Effector CD8-positive, alpha-beta T cell (primary cell): ENCODE measurements around the gene SSTR4.

ENCODE experiments used
- DNase-seq: peaks from one replicate; lab custom pipeline; 2025; lab: John Stamatoyannopoulos, UW

The SSTR4 gene

DNA sequence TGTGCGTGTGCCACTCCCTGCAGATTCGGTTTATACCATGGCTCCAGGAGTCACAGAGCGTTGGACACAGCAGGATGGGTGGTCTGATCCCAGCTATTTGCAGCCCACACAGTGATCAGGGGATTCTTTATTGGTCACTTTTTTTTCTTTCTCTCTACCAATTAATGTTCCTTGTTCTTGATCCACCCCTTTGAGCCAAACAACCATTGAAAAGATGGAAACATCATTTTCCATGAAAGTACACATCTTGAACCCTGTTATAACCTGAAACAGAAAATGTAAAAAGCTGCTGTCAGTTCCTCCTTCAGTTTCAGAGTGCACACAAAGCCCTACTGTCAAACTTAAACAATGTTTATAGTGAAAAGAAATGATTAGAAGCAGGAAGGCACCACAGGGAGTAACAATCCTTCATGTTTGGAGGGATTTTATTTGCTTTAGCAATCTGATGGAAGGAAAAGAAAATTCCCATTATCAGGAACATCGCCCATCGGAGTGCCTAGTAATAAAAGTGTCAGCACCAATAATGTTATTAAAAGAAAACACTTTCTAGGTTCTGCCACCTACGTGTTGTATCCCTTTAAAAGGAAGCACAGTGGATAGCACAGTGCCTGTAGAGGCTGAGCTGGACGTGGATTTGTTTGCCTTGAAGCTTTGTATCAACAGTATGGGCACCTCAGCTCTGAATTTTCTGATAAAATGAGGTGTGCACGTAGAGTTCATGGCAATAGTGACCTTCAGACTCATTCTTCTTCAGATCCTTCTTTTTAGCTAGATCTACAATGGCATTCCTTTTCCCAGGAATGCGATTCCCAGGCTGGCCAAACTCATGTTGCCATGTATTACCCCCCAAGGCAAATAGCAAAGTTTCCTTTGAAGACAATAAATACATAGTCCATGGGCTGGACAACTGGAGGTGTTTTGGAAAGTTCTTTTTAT, 30.4 kb downstream of the SSTR4 start:
- DNase-seq = no peak

DNA sequence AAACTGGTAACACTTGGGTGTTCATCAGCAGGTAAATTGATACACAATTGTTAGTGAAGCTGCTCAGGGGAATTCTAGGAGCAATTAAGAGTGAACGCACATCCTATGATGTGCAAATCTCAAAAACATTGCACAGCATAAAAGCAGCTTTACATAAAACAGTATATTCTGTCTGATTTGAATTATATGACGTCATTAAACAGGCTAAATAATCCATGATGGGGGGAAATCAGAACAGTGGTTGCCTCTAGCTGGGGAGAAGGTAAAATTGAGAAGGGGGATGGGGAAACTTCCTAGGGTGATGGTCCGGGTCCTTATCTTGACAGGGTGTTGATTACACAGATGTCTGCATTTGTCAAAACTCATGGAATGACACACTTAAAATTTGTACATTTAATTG, 31.7 kb downstream of the SSTR4 start:
- DNase-seq = no peak

GRCh38 chr20:23068283-23068682, 33.2 kb downstream of the SSTR4 start:
- DNase-seq = no peak

- DNase-seq = no peak
Measured at GRCh38 chr20:23069108-23069507, 34.0 kb downstream of the SSTR4 start.

DNA sequence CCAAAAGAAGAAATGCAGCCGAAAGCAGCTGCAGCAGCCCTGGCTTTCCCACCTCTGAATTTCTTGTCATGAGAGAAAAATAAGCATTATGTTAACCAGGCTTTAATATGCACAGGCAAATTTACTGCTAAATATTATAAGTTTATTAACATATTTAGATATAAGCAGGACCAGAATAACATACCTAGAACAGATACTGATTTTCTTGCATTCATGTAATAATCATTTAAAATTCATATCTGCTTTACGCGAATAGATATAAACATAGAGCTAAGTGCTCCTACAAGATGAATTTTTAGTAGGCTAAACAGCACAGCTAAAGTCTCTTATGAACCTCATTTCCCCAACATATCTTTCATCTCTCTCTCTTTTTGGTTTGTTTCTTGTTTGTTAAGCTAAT, 36.3 kb downstream of the SSTR4 start:
- DNase-seq = no peak

DNA sequence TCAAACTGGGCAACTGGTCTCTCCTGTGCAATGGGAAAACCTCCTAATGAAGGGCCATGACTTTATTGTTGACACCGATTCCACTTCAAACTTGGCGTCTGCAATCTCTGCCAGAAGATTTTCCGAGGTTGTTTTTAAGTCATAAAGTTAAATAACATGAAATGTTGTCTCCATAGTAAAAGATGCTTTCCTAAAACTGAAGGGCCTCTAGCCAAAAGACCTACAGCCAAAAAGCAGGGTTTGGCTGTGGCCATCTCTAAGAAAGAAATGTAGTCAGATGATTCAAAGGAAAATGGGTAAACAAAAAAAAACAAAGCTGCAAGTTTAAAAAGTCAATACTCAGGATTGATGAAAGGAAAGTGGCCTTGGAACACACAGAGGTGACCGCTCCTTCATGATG, 36.9 kb downstream of the SSTR4 start:
- no peak for DNase-seq

DNA sequence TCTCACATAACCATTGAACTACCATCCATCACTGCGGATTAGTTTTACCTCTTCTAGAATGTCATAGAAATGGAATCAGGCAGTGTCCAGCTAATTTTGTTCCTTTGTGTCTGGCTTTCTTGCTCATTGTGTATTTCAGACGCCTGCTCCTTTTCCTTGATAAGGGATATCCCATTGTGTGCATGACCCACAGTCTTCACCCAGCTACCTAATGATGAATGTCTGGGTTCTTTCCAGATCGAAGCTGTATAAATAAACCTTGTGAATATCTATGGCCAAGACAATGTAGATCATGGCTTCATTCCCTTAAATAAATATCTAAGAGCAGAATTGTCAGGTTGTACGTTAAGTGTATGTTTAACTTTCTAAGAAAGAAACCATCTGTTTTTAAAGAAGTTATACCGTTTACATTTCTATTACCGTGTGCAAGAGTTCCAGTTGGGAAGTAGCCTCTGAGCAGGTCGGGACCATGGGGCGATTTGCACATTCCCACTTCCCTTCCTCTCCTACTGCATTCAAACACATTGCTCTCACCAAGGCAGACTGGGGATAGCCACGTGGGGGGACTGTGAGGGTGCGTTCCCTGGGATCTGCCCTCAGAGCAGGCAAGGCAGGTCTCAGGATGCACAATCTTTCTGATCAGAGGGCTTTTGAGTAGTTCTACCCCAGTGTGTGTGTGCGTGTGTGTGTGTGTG, 37.9 kb downstream of the SSTR4 start:
- no peak for DNase-seq

DNA sequence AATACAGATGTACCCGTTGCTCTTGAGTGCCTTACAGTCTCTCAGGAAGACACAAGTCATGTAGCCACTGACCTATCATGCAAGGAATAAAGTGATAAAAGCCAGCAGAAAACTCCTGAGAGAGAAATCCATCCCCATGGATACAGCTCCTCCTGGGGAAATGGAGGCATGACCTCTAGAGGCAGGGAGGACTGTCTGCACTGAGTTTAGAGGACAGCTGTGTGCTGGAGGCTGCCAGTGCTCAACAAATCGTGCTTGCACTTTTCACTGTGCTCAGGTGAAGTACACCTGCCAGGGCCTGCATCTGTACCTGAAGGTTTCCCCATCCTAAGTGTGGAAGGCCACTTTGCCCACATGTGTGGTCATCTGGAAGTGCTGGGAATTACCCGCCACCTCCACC, 38.9 kb downstream of the SSTR4 start:
- DNase-seq = no peak

DNA sequence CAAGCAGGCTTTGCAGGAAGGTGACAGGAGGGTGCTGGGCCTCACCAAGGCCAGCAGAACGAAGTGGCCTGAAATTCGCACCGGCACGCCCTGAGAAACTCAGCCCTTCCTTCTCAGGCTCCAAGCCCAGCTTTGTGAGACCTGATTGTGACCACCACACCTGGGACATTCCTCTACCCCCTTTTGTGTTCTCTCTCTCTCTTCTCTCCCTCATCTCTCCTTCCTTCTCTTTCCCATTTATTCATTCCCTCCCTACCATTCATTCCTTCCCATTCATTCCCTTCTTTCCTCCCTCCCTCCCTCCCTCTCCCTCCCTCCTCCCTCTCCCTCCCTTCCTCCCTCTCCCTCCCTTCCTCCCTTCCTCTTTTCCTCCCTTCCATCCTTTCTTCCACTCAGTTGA, 42.2 kb downstream of the SSTR4 start:
- no peak for DNase-seq

GRCh38 chr20:23078351-23079015, 43.4 kb downstream of the SSTR4 start:
- DNase-seq = no peak

- DNase-seq = no peak
Measured at GRCh38 chr20:23079016-23079351, 43.9 kb downstream of the SSTR4 start.

- no peak for DNase-seq
Measured at GRCh38 chr20:23079926-23080325, 44.8 kb downstream of the SSTR4 start.

DNA sequence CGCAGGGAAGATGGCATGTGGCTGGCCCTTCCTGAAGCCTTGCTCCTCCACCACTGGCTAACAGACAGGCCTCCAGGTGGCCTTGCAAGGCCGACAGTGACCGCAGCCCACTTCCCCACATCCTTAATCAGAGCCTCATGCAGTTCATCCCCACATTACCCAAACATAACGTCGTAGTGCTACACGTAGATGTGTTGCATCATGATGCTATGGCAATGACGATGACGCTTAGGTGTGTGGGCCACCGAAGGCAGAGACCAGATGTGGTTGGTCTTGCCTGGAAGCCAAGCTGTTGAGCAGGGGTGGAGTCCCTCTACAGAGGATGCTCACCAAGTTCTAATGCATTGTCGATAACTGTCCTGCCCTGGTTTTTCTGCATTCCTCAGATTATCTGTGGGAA, 45.4 kb downstream of the SSTR4 start:
- DNase-seq = no peak

DNA sequence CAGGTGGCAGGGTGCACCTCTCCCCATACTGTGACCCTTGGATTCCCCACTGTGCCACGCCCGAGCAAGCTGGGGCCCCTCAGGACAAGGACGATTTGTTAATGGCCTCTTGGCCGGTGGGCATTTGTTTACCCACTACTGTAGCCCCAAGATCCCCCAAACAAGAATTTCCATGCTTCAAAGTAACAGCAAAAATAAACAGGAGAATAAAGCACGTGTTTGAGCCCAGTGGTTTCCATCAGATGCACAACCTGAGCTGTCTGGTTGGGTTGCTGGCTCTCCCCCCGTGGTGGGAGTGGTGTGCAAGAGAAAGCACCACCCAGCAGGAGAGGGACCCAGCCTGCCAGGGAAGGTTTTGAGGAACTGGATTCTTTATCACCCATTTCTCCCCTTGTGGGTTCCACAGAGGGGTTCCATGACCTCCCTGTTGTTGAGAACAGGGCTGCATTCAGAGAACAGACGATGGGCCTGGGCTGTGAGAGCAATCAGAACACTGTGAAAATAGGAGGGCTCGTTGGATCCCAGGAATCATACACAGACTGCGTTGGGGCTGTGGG, 46.2 kb downstream of the SSTR4 start:
- no peak for DNase-seq

DNA sequence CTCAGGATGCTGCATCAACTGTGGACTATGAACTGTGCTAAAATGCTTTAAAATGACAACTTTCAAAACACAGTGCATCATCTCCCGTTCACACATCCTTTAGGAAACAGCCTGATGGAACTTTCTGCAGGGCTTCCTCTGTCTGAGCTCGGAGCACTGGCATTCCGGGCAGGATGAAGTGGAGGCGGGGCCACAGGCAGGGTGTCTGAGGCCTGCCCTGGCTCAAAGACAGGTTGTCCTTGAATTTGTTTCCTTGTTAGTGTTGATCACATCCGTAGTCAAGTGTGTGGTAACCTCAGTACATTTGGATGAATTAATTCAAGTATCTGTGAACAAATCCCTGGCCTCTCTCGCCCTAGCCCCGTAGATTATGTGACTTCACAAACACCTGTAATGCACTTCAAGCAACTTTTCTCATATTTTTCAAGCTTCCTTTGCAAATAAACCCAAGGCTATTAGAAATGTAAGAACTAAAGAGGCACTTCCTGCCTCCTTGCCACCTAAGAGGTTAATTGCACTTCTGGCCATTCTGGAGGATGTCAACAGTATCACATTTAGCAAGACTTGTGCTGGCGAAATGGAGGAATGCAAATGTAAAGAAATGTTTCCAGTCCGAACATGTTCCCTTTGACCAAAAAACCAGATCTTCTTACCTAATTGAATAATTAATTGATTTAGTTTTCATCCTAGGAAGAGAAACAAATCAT, 47.9 kb downstream of the SSTR4 start:
- DNase-seq = no peak

GRCh38 chr20:23083553-23084220, 48.6 kb downstream of the SSTR4 start:
- no peak for DNase-seq

DNA sequence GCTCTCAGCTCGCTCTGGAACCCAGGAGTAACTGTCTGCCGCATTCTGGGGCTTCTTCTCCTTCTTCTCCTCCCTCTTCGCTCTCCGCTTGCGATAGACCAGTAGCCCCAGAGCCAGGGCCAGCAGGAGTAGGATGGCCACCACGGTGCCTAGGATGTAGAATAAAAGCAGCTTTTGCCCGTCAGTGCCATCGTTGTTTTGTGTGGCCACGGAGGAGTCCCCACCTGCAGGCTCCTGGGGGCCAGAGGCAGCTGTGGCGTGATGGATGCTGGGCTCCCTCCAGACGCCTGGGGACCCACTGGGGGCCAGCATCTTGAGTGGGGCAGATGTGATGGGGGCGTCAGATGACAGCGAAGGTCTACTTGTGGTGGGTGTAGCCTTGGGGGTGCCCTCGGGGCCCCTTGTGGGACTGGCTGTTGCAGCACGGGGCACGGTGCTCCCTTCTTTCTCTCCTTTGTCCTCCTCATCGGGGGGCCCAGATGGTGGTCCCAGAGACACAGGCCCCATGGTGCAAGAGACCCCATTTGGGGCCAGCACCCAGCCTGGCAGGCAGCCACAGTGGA, 49.3 kb downstream of the SSTR4 start:
- no peak for DNase-seq

GRCh38 chr20:23084845-23085365, 49.8 kb downstream of the SSTR4 start:
- DNase-seq = no peak

DNA sequence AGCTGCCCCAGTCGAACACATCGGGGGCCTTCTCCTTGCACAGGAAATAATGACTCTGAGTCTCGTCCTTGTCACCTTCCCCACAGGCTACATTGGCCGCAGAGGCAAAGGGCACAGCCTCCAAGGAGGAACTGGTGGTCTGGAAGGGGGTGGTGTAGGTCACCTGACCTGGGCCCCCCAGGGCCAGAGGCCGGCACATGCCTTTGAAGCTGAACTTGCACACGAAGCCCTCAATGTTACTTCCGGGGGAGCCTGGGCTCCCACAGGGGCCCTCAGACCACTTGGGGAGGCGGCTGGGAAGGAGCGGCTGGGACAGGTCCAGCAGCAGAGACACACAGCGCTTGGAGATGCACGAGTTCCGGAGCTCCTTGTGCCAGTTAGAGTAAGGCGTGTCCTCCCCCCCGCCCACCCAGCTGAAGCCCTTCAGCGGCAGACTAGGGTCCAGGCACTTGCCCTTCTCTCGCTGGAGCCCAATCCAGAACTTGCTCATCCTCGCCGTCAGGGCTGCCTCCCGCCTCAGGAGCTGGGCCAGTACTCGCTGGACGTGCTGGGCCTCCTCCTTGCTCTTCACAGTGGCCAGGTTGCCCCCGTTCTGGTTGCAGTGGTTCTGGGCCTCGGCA, 50.4 kb downstream of the SSTR4 start:
- no peak for DNase-seq

DNA sequence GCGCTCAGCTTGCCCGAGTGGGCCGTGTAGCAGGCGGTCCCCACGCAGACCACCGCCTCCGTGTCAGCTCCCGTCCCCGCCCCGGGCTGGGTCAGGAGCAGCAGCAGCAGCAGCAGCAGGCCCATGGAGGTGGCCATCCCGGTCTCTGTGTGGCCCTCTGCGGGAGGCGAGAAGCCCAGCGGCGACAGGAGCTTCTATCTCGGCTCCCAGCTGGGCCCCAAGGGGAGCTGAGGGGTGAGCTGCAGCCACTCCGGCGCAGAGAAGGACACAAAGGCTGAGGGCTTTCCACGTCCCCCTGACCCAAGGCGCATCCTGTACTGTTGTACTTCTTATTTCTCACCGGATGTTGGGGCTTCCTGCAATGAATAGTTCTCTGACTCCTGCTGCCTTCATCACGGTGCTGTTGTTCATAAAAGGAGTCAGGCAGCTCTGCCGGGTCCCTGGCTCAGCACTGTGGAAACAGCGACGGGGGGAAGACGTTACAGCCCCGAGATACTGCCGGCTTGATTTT, 51.0 kb downstream of the SSTR4 start, which contains the start of gene CD93:
TSS of gene CD93 (minus strand) at position 269 of the 511 bp plus-strand sequence. CDS start at position 137, 132 bp downstream.
- DNase-seq = no peak
